Measurements from ENCODE around the gene REEP3.

GRCh38 chr10:63600540-63600939, 79.3 kb downstream of the REEP3 start:
- TF ChIP-seq CTCF (conservative IDR thresholded peaks at IDR 0.05 in 1 of 2, IDR thresholded peaks at IDR 0.05 in 1 of 2; ENCODE audit: extremely low read depth in 1 of 2, insufficient read depth in 1 of 2, low read depth in 1 of 2, low read length in 2 of 2) (no peak), EZH2 (IDR thresholded peaks at IDR 0.05; ENCODE audit: borderline replicate concordance, low read length) (no peak)
